Jurkat, Clone E6-1 (cell line): ENCODE data around the gene RPS6KC1.
A peak's percentile ranks its signal among the peaks of the same experiment; 100 is the strongest.

ENCODE experiments used
- DNase-seq: peaks from one replicate; pipeline ENCODE4 v3.0.0-alpha.2; 2011; ENCODE audit warnings: low read depth, low spot score
- H3K4me3 ChIP-seq: 2 replicates; pipeline ENCODE4 v1.5.1; 2011; ENCODE audit warnings: mild to moderate bottlenecking, low read length, control low read depth, moderate library complexity

The RPS6KC1 gene

GRCh38 chr1:213251972-213252371, 200.9 kb downstream of the RPS6KC1 start:
- no peak for DNase-seq
- no peak overlapping the region for H3K4me3 ChIP-seq

GRCh38 chr1:213256438-213257087, 205.5 kb downstream of the RPS6KC1 start:
- no peak for DNase-seq
- H3K4me3 ChIP-seq, result no peak overlapping the region

DNA sequence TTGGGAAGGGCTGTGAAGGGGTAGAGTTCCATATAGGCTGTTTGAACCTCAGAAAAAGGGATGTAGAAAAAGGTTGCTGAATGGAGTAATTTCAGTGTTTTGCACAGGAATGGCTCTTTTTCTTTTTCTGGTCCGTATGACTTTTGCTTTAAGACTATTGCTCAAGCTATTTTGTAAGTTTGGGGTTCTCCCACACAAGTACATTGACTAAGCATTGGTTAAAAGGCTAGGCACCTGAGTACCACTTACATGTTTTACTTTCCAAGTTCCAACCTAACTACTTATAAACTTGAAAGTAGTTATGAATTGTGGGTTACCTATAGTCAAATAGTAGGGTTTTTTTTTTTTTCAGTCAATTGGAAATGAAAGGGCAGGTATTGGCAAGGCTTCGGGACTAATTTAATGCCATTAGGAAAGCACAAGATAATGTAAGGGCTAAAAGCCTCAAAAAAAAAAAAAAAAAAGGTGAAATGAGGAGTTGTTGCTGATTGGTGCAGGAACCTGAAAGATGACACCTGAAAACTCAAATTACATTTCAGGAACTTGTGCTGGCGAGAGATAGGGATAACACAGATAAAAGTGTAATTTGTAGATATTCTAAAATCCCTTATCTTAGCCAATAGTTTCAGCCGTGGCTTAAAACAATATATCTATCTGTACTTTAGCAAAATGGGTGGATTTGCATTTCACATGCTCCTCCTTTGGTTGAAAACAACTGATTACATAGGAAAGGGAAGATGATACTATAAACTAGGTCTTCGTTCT, 209.5 kb downstream of the RPS6KC1 start:
- no peak for DNase-seq
- H3K4me3 ChIP-seq, result no peak overlapping the region

DNA sequence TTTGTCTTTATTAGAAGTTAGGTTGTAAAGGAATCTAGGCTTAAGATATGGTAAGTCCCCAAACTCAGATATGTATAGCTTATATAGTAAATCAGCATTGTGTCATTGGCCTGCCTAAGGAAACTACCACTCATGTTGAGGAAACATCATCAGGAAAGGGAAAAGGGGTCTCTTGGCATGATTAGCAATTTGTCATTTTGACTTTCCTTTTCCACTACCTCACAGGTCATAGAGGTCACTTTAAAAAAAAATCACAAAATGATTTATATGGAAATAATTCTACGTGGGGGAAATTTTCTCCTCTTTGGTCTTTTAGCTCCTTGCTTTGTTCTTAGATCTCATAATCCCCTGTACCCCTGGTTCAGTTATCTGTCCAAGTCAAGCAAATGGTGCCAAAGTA, 213.5 kb downstream of the RPS6KC1 start:
- no peak for DNase-seq
- no peak overlapping the region for H3K4me3 ChIP-seq

DNA sequence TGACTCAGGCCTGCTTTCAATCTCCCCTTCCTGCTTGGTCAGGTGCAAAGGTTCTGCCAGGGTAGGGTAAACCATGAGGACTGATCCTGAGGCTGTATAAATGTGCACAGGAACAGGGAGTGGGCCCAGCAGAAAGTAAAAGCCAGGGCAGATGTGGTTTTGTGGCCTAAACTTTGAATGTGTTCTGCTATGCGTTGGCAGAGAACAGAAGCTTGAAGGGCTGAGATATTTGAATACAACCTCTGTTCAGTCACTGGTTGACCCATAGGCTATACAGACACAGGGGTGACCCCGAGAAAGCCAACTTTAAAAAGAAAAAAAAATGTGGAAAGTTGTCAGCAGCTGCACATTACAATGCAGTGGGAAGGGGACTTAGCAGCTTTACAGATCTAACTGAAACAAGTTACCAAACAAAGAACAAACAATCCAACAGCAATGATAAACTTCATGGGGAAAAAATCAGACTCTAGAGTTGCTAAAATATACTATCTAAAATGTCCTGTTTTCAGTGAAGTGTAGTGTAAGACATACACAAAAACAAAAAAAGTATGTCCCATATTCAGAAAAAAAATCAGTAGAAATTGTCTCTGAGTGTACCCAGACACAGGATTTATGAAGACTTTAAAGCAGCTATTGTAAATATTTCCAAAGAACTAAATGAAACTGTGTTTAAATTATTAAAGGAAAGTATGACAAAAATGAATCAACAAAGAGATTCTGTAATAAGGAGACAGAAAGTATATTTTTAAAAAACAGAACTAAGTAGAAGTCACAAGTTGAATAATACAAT, 216.1 kb downstream of the RPS6KC1 start:
- DNase-seq, result no peak
- H3K4me3 ChIP-seq, result no peak overlapping the region

DNA sequence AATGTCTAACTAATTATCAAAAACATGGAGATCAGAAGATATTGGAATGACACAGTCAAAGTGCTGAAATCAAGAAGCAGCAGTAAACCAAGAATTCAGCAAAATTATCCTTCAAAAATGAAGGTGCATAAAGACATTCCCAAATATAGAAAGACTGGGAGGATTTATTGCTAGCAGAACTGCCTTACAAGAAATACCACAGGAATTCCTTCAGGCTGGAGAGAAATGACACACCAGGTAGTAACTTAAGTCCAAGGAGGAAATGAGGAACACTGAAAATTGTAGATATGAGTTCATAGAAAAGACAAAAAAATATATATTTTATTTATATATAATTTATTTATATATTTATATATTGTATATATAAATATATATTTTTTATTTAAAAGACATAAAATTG, 217.2 kb downstream of the RPS6KC1 start:
- no peak for DNase-seq
- H3K4me3 ChIP-seq, result no peak overlapping the region

GRCh38 chr1:213269829-213270228, 218.8 kb downstream of the RPS6KC1 start:
- no peak for DNase-seq
- no peak overlapping the region for H3K4me3 ChIP-seq

DNA sequence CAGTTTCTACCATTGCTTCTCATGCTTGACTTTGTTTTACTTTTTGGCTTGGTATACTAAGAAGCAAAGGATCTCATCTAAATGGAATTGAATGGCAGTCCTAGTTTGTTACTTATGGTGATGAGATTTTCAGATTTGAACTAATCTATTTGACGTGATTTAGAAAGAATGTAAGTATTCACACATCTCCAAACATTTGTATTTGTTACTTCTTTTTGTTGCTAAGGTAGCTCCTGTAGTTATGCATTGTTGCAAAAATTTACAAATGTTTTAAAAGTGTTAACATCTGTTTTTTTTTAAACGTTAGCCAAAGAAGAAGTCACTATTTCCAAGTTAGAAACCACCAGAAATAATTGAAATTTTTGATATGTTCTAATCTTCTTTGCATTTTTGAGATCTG, 222.5 kb downstream of the RPS6KC1 start:
- no peak for DNase-seq
- no peak overlapping the region for H3K4me3 ChIP-seq

GRCh38 chr1:213274140-213274539, 223.1 kb downstream of the RPS6KC1 start:
- H3K4me3 ChIP-seq, result no peak overlapping the region
- peak; percentile 9 for DNase-seq

DNA sequence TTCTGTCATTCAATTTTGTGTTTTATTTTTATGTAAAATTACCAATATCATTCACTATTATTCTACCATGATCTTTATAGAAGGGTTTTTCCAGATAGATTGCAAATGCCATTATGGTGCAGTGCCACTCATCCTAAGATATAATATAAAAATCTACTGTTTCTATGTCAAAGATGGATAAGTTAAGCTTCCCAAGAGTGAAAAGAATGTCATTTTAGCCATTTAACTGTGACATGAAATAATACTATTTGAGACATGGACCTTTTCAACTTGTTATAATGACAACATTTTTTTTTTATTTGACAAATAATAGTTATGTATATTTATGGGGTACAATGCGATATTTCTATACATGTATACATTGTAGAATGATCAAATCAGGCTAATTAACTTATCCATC, 224.3 kb downstream of the RPS6KC1 start:
- DNase-seq, result no peak
- no peak overlapping the region for H3K4me3 ChIP-seq

DNA sequence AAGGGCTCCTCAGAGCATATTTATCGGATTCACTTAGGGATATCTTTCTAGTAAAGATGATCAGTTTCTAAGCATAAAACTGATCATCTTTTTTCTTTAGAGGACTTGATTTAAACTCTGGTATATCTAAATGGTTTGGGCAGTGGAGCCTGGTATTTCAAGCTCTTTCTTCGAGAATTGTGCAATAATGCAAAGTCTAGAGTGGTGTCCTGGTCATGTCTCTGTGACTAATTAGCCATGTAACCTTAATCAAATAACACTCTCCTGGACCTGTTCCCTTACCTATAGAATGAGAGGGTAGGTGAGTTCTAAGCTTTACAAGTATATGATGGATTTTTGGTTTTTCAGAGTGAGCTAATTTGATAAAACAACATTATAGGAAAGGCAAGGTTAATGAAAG, 225.2 kb downstream of the RPS6KC1 start:
- no peak overlapping the region for H3K4me3 ChIP-seq
- no peak for DNase-seq

GRCh38 chr1:213277036-213277435, 226.0 kb downstream of the RPS6KC1 start:
- no peak for DNase-seq
- H3K4me3 ChIP-seq, result no peak overlapping the region

GRCh38 chr1:213279410-213279809, 228.4 kb downstream of the RPS6KC1 start:
- H3K4me3 ChIP-seq, result no peak overlapping the region
- DNase-seq, result no peak

GRCh38 chr1:213281640-213282301, 230.7 kb downstream of the RPS6KC1 start:
- DNase-seq, result no peak
- no peak overlapping the region for H3K4me3 ChIP-seq

- no peak for DNase-seq
- no peak overlapping the region for H3K4me3 ChIP-seq
Measured at GRCh38 chr1:213284626-213285025, 233.6 kb downstream of the RPS6KC1 start.

DNA sequence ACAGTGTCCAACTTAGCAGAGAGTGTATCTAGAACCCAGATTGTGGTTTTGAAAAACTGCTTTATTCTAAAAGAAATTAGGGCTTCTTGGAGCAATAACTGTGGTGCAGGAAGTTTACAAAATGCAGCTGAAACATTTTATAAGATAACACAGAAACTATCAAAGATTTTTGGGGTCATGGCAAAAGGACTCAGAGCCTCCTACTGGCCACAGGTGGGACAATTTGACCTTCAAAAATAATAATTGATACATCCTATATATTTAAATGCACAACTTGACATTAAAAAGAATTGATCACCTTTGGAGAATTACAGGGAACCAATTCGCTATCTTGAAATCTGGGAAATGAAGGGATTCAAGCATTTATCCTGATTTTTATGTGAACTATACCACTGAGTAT, 235.2 kb downstream of the RPS6KC1 start:
- DNase-seq, result no peak
- H3K4me3 ChIP-seq, result no peak overlapping the region

DNA sequence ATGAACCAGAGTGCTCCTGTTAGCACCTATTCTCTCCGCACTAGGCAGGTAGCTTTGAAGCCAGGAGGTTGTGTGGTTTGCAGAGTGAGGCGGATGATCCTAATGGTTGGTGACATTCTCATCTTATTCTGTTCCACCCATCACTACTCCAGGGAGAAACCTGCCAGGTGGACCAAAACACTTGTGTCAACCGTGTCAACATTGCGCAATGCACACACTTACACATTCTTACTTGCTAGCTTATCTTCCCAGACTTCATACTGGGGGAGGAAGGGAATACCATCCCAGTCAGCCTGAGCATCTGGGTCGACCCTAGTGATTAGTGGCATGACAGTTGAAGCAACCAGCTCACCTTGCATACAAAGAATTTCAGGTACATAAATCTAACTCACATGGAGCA, 236.9 kb downstream of the RPS6KC1 start:
- no peak for DNase-seq
- H3K4me3 ChIP-seq, result no peak overlapping the region

DNA sequence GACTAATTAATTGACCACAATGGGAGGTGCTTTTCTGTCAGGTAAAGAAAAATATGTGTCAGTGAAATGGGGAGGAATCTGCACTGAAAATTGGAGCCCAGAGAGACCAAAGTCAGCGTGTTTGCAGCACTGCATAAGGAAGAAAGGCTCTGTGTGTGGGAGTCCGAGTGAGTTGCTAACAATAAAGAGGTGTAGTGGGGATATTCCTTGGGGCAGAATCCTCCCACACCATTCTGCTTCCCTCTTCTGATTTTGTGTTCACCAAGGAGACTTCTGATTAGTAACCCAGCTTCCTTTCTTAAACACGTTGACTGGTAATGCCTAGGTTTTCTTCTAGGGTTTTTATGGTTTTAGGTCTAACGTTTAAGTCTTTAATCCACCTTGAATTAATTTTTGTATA, 240.5 kb downstream of the RPS6KC1 start:
- DNase-seq, result no peak
- no peak overlapping the region for H3K4me3 ChIP-seq

DNA sequence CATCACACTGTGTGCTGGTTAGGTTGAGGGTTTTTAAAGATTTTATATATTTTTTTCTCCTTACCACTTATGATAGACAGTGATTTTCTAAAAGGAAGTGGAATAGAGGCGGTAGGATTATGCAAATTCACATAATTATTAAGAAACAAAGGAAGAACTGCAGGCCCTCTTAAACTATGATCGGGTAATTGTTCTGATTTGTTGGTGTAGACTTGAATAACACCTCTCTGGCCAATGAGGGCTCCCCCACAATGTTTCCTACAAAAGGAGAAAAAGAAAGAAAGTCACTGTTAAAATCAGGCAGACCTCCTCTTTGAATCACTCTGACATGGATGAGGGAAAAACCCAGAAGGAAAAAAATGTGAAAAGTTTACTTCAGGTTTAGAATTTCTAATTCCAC, 241.6 kb downstream of the RPS6KC1 start:
- no peak for DNase-seq
- no peak overlapping the region for H3K4me3 ChIP-seq

GRCh38 chr1:213295860-213296259, 244.8 kb downstream of the RPS6KC1 start:
- no peak for DNase-seq
- H3K4me3 ChIP-seq, result no peak overlapping the region
